ENCODE results near the gene STAT5B. TPM values are rescaled to one million over a fixed set of nuclear protein-coding genes. Genes with fewer than 3 reads are reported as not detected.

Gene STAT5B
- total and polyA plus RNA-seq, 9 of the 15 experiments (the other 6 are each of a cell fraction or from before 2014, with no cell fraction given): 20.8 to 176 (median 92.4) TPM

- no peaks in the 10 kb centered on the region for H3K9me1 ChIP-seq (ENCODE audit: control insufficient read depth, insufficient read depth, low read length)
- H3K27me3 ChIP-seq (ENCODE audit: control insufficient read depth in 2 of 2, insufficient read depth in 2 of 2, low read length in 2 of 2): no peaks in the 10 kb centered on the region
- H3K4me3 ChIP-seq: no peak overlapping the region
- no peaks in the 10 kb centered on the region for H3K79me2 ChIP-seq (ENCODE audit: control insufficient read depth, insufficient read depth, low read length)
- in situ Hi-C loops (cut with MboI) (no loop called here), intact Hi-C loops (cut with micrococcal nuclease) (no loop called here)
- FAIRE-seq: no peak
- BruUV-seq (replicated peaks): no TSS peak
- H3K4me2 ChIP-seq (ENCODE audit: insufficient read depth, low read length): no peak overlapping the region
- 90% methylated on average over 6 of the region's 6 CpGs for WGBS (ENCODE audit: insufficient coverage, low coverage, missing lambda C conversion rate)
- no peak for ATAC-seq
- H3K9ac ChIP-seq (ENCODE audit: insufficient read depth in 1 of 2, low read depth in 2 of 2, low read length in 2 of 2): peak overlapping the region in 1 of 2 experiments; percentile 37; a peak in 1 of 4 replicates
- no peak overlapping the region for H2AFZ ChIP-seq (ENCODE audit: low read depth, low read length)
- no peak overlapping the region for H3K27ac ChIP-seq (ENCODE audit: extremely low read depth, low read depth, low read length)
- H3K9me3 ChIP-seq (replicated peaks; ENCODE audit: control insufficient read depth, insufficient read depth, low read depth, low read length): no peaks in the 10 kb centered on the region
- no peak for DNase-seq (ENCODE audit: extremely low read depth in 1 of 4, low spot score in 3 of 4)
- ChIA-PET CTCF (ENCODE audit: low intra/inter-chr PET ratio) (no interaction called here), POLR2A (interaction anchor here (0.8 to 1.4 kb wide), 2 partner anchors 23 to 127 kb away, joined by 3 to 7 read pairs; no protein-coding TSS in a partner anchor)
- peaks cover 15% of the 10 kb centered on the region in 2 experiments; a peak in 4 of 5 replicates for H3K4me1 ChIP-seq (replicated peaks in 1 of 2; ENCODE audit: control insufficient read depth in 2 of 2, insufficient read depth in 2 of 2, low read length in 2 of 2)
- no peaks in the 10 kb centered on the region for H4K20me1 ChIP-seq (replicated peaks; ENCODE audit: control insufficient read depth, insufficient read depth, low read length)
- H3K36me3 ChIP-seq (ENCODE audit: control insufficient read depth, insufficient read depth, low read length): peaks cover 83% of the 10 kb centered on the region
- 0 out of 2 replicates have a peak, but pooled peaks have one; percentile 49 for TF ChIP-seq POLR2G (IDR thresholded peaks at IDR 0.05; ENCODE audit: low read depth, low read length)
- TF ChIP-seq PHB2 (IDR thresholded peaks at IDR 0.05; ENCODE audit: low read depth): no peak
- peak; percentile 35 for TF ChIP-seq RBM22 (IDR thresholded peaks at IDR 0.05; ENCODE audit: low read depth, low read length, poor library complexity, severe bottlenecking)
These were observed 74.0 kb downstream of the STAT5B start for GRCh38 chr17:42202159-42202558.

- Histone ChIP-seq H2AFZ (ENCODE audit: low read depth, low read length) (no peak overlapping the region), H3K27me3 (ENCODE audit: control insufficient read depth in 2 of 2, insufficient read depth in 2 of 2, low read length in 2 of 2) (no peaks in the 10 kb centered on the region), H3K9me1 (ENCODE audit: control insufficient read depth, insufficient read depth, low read length) (no peaks in the 10 kb centered on the region), H3K9me3 (replicated peaks; ENCODE audit: control insufficient read depth, insufficient read depth, low read depth, low read length) (no peaks in the 10 kb centered on the region), H3K4me2 (ENCODE audit: insufficient read depth, low read length) (no peak overlapping the region), H3K4me1 (replicated peaks in 1 of 2; ENCODE audit: control insufficient read depth in 2 of 2, insufficient read depth in 2 of 2, low read length in 2 of 2) (peaks cover 15% of the 10 kb centered on the region in 2 experiments; a peak in 4 of 5 replicates), H3K36me3 (ENCODE audit: control insufficient read depth, insufficient read depth, low read length) (peaks cover 76% of the 10 kb centered on the region; the same call in 2 of the 3 replicates), H3K27ac (ENCODE audit: extremely low read depth, low read depth, low read length) (no peak overlapping the region), H3K4me3 (no peak overlapping the region), H4K20me1 (replicated peaks; ENCODE audit: control insufficient read depth, insufficient read depth, low read length) (no peaks in the 10 kb centered on the region), H3K9ac (ENCODE audit: insufficient read depth in 1 of 2, low read depth in 2 of 2, low read length in 2 of 2) (peak overlapping the region in 1 of 2 experiments; percentile 37; a peak in 2 of 4 replicates), H3K79me2 (ENCODE audit: control insufficient read depth, insufficient read depth, low read length) (no peaks in the 10 kb centered on the region)
- no peak for TF ChIP-seq NCOA1 (IDR thresholded peaks at IDR 0.05; ENCODE audit: low read depth)
- ATAC-seq (no peak), FAIRE-seq (no peak), DNase-seq (ENCODE audit: extremely low read depth in 1 of 4, low spot score in 3 of 4) (no peak)
- 89% methylated on average over 8 of the region's 10 CpGs for WGBS (ENCODE audit: insufficient coverage, low coverage, missing lambda C conversion rate)
- no TSS peak for BruUV-seq (replicated peaks)
- ChIA-PET POLR2A (interaction anchor here (0.8 to 1.4 kb wide), 4 partner anchors 22 to 128 kb away, joined by 3 to 7 read pairs (median 4); no protein-coding TSS in a partner anchor), CTCF (ENCODE audit: low intra/inter-chr PET ratio) (no interaction called here)
- intact Hi-C loops (cut with micrococcal nuclease): no loop called here
- in situ Hi-C loops (cut with MboI): no loop called here
These were observed 74.8 kb downstream of the STAT5B start for GRCh38 chr17:42201458-42201772.

Data from K562 (cell line).